Trophoblast cell (in vitro differentiated cells and primary cell): ENCODE measurements around the gene SPAG8.
A peak's percentile ranks its signal among the peaks of the same experiment; 100 is the strongest.

ENCODE experiments used
- DNase-seq, 2 donors: peaks; one replicate each; pipeline ENCODE4 v3.0.0-alpha.2; 2016
- H2AFZ ChIP-seq: 2 replicates; pipeline ENCODE4 v1.6.1; 2013; ENCODE audit warnings: low read length, moderate library complexity, mild to moderate bottlenecking; ENCODE audit not compliant: insufficient read depth, poor library complexity
- H2AK5ac ChIP-seq: 2 replicates; pipeline ENCODE4 v1.6.1; 2013; ENCODE audit warnings: mild to moderate bottlenecking, low read length
- H2BK120ac ChIP-seq: 2 replicates; pipeline ENCODE4 v1.6.1; 2013; ENCODE audit warnings: low read length, mild to moderate bottlenecking, moderate library complexity; ENCODE audit not compliant: insufficient read depth, poor library complexity
- H2BK12ac ChIP-seq: 2 replicates; pipeline ENCODE4 v1.6.1; 2013; ENCODE audit warnings: mild to moderate bottlenecking, low read length, moderate library complexity
- H2BK5ac ChIP-seq: 2 replicates; pipeline ENCODE4 v1.6.1; 2013; ENCODE audit warnings: low read length, low read depth, moderate library complexity, mild to moderate bottlenecking; ENCODE audit not compliant: poor library complexity
- H3K14ac ChIP-seq: 2 replicates; pipeline ENCODE4 v1.6.1; 2013; ENCODE audit warnings: mild to moderate bottlenecking, low read length
- H3K18ac ChIP-seq: 2 replicates; pipeline ENCODE4 v1.6.1; 2013; ENCODE audit warnings: mild to moderate bottlenecking, low read length
- H3K23ac ChIP-seq: 2 replicates; pipeline ENCODE4 v1.6.1; 2013; ENCODE audit warnings: low read length
- H3K27ac ChIP-seq: 2 replicates; pipeline ENCODE4 v1.5.1; 2013; ENCODE audit warnings: low read depth, mild to moderate bottlenecking, inconsistent platforms, low read length, moderate library complexity
- H3K27me3 ChIP-seq: 2 replicates; pipeline ENCODE4 v1.6.1; 2013; ENCODE audit warnings: inconsistent platforms, mild to moderate bottlenecking, low read length, moderate library complexity; ENCODE audit not compliant: insufficient read depth
- H3K36me3 ChIP-seq, 2 experiments: 1 replicate in 1 of 2; 2 replicates in 1 of 2; pipeline ENCODE4 v1.6.1; 2013; ENCODE audit warnings: low read length in 2 of 2, mild to moderate bottlenecking in 2 of 2, moderate library complexity in 1 of 2; ENCODE audit not compliant: insufficient read depth in 2 of 2, control insufficient read depth in 1 of 2
- H3K4ac ChIP-seq: 2 replicates; pipeline ENCODE4 v1.6.1; 2013; ENCODE audit warnings: low read depth, mild to moderate bottlenecking, low read length, moderate library complexity
- H3K4me1 ChIP-seq, 2 experiments: 1 replicate in 1 of 2; 2 replicates in 1 of 2; pipeline ENCODE4 v1.6.1; 2013; ENCODE audit warnings: low read length in 2 of 2, mild to moderate bottlenecking in 2 of 2, moderate library complexity in 1 of 2; ENCODE audit not compliant: insufficient read depth in 2 of 2, control insufficient read depth in 1 of 2
- H3K4me2 ChIP-seq: 2 replicates; pipeline ENCODE4 v1.6.1; 2013; ENCODE audit warnings: inconsistent platforms, mild to moderate bottlenecking, low read length, moderate library complexity
- H3K4me3 ChIP-seq: 2 replicates; pipeline ENCODE4 v1.5.1; 2013; ENCODE audit warnings: mild to moderate bottlenecking, low read depth, low read length, inconsistent platforms
- H3K79me1 ChIP-seq: one replicate; pipeline ENCODE4 v1.6.1; 2013; ENCODE audit warnings: low read length
- H3K79me2 ChIP-seq: 2 replicates; pipeline ENCODE4 v1.6.1; 2013; ENCODE audit warnings: low read length, mild to moderate bottlenecking; ENCODE audit not compliant: control insufficient read depth, insufficient read depth, poor library complexity
- H3K9ac ChIP-seq: 2 replicates; pipeline ENCODE4 v1.6.1; 2013; ENCODE audit warnings: mild to moderate bottlenecking, low read length
- H3K9me3 ChIP-seq: 2 replicates; pipeline ENCODE4 v1.6.1; 2013; ENCODE audit warnings: low read depth, mild to moderate bottlenecking, control low read depth, inconsistent platforms, low read length; ENCODE audit not compliant: insufficient read depth
- H4K12ac ChIP-seq: 2 replicates; pipeline ENCODE4 v1.6.1; 2013; ENCODE audit warnings: low read depth, mild to moderate bottlenecking, low read length, moderate library complexity
- H4K8ac ChIP-seq: 2 replicates; pipeline ENCODE4 v1.6.1; 2013; ENCODE audit warnings: low read depth, mild to moderate bottlenecking, low read length, moderate library complexity
- H4K91ac ChIP-seq: one replicate; pipeline ENCODE4 v1.6.1; 2013; ENCODE audit warnings: low read depth, mild to moderate bottlenecking, low read length, moderate library complexity
- WGBS: extraction: QIAGEN DNeasy Blood & Tissue Kit; methylation state at CpG from one replicate; pipeline ENCODE4 v1.1.7; 2013; ENCODE audit warnings: missing lambda C conversion rate; ENCODE audit not compliant: insufficient read length, insufficient coverage; ENCODE audit errors: extremely low coverage; 5-methylcytosine and 5-hydroxymethylcytosine counted together

Gene SPAG8

GRCh38 chr9:35763803-35764202 is 48.3 kb downstream of the SPAG8 start:
- Histone ChIP-seq H3K36me3 (no peaks in the 10 kb centered on the region), H2AK5ac (no peak overlapping the region), H3K79me2 (no peaks in the 10 kb centered on the region), H3K27me3 (no peaks in the 10 kb centered on the region), H3K4ac (no peak overlapping the region), H4K12ac (no peak overlapping the region), H3K4me1 (peaks cover 0 to 5% of the 10 kb centered on the region in 2 experiments), H3K27ac (no peak overlapping the region), H3K18ac (no peak overlapping the region), H2AFZ (no peak overlapping the region), H3K9me3 (no peaks in the 10 kb centered on the region), H2BK12ac (no peak overlapping the region), H3K9ac (no peak overlapping the region), H4K8ac (no peak overlapping the region), H3K79me1 (no peaks in the 10 kb centered on the region), H2BK120ac (no peak overlapping the region), H4K91ac (no peak overlapping the region), H2BK5ac (no peak overlapping the region), H3K4me3 (no peak overlapping the region), H3K23ac (no peak overlapping the region), H3K4me2 (no peak overlapping the region), H3K14ac (no peak overlapping the region)
- WGBS, result no CpG with 5 or more reads among the region's 1 CpG
- DNase-seq, result no peak

- Histone ChIP-seq H2BK120ac (no peak overlapping the region), H3K4me1 (peaks cover 0 to 5% of the 10 kb centered on the region in 2 experiments), H2BK5ac (no peak overlapping the region), H3K4ac (no peak overlapping the region), H3K79me1 (no peaks in the 10 kb centered on the region), H2AK5ac (no peak overlapping the region), H4K12ac (no peak overlapping the region), H3K9ac (no peak overlapping the region), H3K23ac (no peak overlapping the region), H3K4me3 (no peak overlapping the region), H2AFZ (no peak overlapping the region), H3K14ac (no peak overlapping the region), H3K9me3 (no peaks in the 10 kb centered on the region), H3K18ac (no peak overlapping the region), H3K79me2 (no peaks in the 10 kb centered on the region), H3K36me3 (no peaks in the 10 kb centered on the region), H3K27me3 (no peaks in the 10 kb centered on the region), H2BK12ac (no peak overlapping the region), H3K4me2 (no peak overlapping the region), H4K91ac (no peak overlapping the region), H4K8ac (no peak overlapping the region), H3K27ac (no peak overlapping the region)
- no peak for DNase-seq
- WGBS, result no CpG with 5 or more reads among the region's 2 CpGs
These were observed 48.9 kb downstream of the SPAG8 start for GRCh38 chr9:35763181-35763580.

- Histone ChIP-seq H2BK12ac (no peak overlapping the region), H4K91ac (no peak overlapping the region), H2AK5ac (no peak overlapping the region), H3K9ac (no peak overlapping the region), H3K23ac (no peak overlapping the region), H2AFZ (no peak overlapping the region), H3K18ac (no peak overlapping the region), H3K4ac (no peak overlapping the region), H4K12ac (no peak overlapping the region), H3K79me1 (peaks cover 9% of the 10 kb centered on the region), H3K4me3 (no peak overlapping the region), H3K27ac (no peak overlapping the region), H2BK120ac (no peak overlapping the region), H3K27me3 (no peaks in the 10 kb centered on the region), H3K4me2 (no peak overlapping the region), H2BK5ac (no peak overlapping the region), H3K14ac (no peak overlapping the region), H3K36me3 (no peaks in the 10 kb centered on the region), H4K8ac (no peak overlapping the region), H3K4me1 (peaks cover 0 to 12% of the 10 kb centered on the region in 2 experiments), H3K9me3 (no peaks in the 10 kb centered on the region), H3K79me2 (no peaks in the 10 kb centered on the region)
- WGBS, result no CpG with 5 or more reads among the region's 2 CpGs
- DNase-seq, result peak in 1 of 2 donors; percentile 31
These were observed 51.4 kb downstream of the SPAG8 start for GRCh38 chr9:35760651-35761050.

- Histone ChIP-seq H4K12ac (no peak overlapping the region), H3K79me2 (no peaks in the 10 kb centered on the region), H3K36me3 (no peaks in the 10 kb centered on the region), H2BK12ac (no peak overlapping the region), H3K27me3 (no peaks in the 10 kb centered on the region), H3K4me2 (no peak overlapping the region), H3K4me3 (no peak overlapping the region), H3K9ac (no peak overlapping the region), H3K4me1 (peaks cover 0 to 12% of the 10 kb centered on the region in 2 experiments), H4K91ac (no peak overlapping the region), H2AFZ (no peak overlapping the region), H2AK5ac (no peak overlapping the region), H3K18ac (no peak overlapping the region), H3K23ac (no peak overlapping the region), H3K27ac (no peak overlapping the region), H3K14ac (no peak overlapping the region), H3K79me1 (peaks cover 9% of the 10 kb centered on the region), H2BK120ac (no peak overlapping the region), H3K4ac (no peak overlapping the region), H2BK5ac (no peak overlapping the region), H4K8ac (no peak overlapping the region), H3K9me3 (no peaks in the 10 kb centered on the region)
- DNase-seq, result no peak
- no CpG with 5 or more reads among the region's 4 CpGs for WGBS
These were observed 52.3 kb downstream of the SPAG8 start for GRCh38 chr9:35759795-35760194.
